HG03521 (cell line): ENCODE data around the gene MBD3.
"Not testable (repeated sequence)": the region's sequence is repeated elsewhere in the genome, so short reads cannot be mapped to it uniquely, and the experiment has no call there.

Source experiments
- ATAC-seq: cut with Tn5 transposase; IDR thresholded peaks from one replicate; pipeline ENCODE4 v1.9.1; 2021; ENCODE audit warnings: mild to moderate bottlenecking, moderate library complexity; ENCODE audit not compliant: unreplicated experiment

MBD3 gene

GRCh38 chr19:1549332-1549945, 43.2 kb downstream of the MBD3 start:
- ATAC-seq, result no peak

DNA sequence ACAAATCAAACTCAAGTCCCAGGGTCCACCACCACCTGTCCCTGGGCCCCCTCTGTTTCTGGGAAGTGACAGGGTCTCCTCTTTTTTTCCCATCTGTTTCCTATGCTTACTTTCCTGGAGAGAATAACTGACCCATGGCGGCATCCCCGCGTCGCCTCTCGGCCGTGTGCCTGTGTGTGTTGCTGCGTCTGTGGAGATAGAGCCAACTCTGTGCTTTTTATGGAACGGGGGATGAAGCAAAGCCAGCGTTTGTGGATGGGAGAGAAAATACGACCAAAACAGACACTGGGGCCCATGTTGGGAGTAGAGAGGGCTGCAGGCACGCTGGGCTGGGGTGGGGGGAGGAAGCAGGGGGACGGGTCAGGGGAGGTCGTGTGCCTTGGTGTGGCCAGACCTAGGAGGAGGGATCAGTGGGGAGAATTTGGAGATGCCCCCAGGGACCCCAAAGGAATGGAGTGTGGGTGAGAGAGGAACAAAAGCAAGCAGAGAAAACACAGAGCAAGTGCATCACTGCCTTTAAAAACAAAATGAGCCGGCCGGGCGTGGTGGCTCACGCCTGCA, 52.2 kb downstream of the MBD3 start:
- no peak for ATAC-seq

DNA sequence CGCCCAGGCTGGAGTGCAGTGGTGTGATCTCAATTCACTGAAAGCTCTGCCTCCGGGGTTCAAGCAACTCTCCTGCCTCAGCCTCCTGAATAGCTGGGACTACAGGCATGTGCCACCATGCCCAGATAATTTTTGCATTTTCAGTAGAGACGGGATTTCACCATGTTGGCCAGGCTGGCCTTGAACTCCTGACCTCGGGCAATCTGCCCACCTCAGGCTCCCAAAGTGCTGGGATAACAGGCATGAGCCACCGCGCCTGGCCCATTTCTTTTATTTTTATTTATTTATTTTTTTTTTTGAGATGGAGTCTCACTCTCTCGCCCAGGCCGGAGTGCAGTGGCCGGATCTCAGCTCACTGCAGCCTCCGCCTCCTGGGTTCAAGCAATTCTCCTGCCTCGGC, 52.9 kb downstream of the MBD3 start:
- ATAC-seq, result not testable (repeated sequence)

GRCh38 chr19:1538978-1539377, 53.7 kb downstream of the MBD3 start:
- ATAC-seq, result no peak

DNA sequence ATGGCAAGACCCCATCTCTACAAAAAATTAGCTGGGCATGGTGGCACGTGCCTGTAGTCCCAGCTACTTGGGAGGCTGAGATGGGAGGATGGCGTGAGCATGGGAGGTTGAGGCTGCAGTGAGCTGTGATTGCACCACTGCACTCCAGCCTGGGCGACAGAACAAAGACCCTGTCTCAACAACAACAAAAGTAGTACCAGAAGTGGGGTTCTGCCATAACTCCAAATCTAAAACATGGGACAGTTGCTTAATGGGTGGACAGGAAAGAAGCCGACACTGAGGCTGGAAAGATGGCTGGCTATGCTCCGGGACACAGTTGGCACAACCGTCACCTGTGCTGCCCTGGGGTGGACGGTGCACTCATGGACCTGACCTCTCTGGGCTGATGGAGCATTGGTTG, 57.0 kb downstream of the MBD3 start:
- ATAC-seq, result not testable (repeated sequence)

DNA sequence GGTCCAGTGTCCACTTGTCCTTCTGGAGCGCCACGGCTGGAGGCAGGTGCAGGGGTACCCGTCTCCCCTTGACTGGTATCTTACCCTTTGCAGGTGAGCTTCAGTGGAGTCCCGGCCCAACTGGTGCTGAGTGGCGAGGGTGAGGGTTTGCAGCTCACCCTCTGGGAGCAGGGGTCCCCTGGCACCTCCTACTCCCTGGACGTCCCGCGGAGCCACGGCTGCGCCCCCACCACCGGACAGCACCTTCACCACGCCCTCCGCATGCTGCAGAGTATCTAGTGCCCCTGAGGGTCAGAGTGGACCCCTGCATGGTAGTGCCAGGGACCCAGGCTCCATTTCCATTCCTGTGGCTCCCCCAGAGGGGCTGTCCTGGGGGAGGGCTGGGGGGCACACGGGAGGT, 57.7 kb downstream of the MBD3 start:
- no peak for ATAC-seq

- ATAC-seq, result no peak
Observed at GRCh38 chr19:1533510-1534150, 59.0 kb downstream of the MBD3 start.

- no peak for ATAC-seq
Observed at GRCh38 chr19:1532003-1532402, 60.7 kb downstream of the MBD3 start.

GRCh38 chr19:1531587-1531986, 61.1 kb downstream of the MBD3 start:
- no peak for ATAC-seq

DNA sequence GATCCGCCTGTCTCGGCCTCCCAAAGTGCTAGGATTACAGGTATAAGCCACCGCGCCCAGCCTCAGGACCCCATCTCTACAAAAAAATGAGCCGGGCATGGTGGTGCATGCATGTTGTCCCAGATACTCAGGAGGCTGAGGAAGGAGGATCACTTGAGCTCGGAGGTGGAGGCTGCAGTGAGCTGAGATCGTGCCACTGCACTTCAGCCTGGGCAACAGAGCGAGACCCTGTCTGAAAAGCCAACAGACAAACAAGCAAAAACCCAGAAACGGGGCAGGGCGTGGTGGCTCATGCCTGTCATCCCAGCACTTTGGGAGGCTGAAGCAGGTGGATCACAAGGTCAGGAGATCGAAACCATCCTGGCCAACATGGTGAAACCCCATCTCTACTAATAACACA, 61.8 kb downstream of the MBD3 start:
- ATAC-seq, result not testable (repeated sequence)

- ATAC-seq, result no peak
Observed at GRCh38 chr19:1529430-1529816, 63.2 kb downstream of the MBD3 start.

DNA sequence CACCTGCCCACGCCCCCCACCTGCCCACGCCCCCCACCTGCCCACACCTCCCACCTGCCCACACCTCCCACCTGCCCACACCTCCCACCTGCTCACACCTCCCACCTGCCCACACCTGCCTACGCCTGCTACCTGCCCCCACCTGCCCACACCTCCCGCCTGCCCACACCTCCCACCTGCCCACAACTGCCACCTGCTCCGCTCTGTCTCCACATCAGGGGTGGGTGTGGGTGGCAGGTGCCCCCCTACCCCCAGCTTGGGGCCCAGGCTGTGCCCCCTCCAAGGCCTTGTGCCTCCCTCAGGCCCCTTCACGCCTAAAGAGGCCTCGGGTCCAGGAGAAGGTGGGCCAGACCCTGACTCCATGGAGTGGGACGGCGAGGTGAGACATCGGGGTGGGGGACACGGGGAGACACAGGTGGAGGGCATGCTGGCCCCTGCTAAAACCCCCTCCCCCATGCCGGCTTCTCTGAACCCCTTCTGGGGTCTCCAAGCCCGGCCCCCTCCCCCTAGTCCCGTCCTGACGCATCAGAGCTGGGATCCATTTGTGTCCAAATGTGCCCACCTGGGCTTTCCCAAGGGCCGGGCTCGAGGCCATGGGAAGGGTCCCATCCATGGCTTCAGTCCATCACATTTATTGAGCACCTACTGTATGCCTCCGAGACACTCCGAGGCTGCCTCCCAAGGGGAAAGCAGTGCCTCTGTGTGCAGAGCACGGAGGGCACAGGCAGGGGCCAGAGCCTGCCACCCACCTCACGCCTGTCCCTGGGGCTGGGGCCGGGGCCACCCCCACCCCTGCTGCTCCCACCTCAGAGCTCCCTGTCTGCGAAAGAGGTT, 63.9 kb downstream of the MBD3 start:
- ATAC-seq, result no peak

- ATAC-seq, result no peak
Observed at GRCh38 chr19:1527650-1528309, 64.9 kb downstream of the MBD3 start.

- ATAC-seq, result no peak
Observed at GRCh38 chr19:1526979-1527649, 65.6 kb downstream of the MBD3 start.

DNA sequence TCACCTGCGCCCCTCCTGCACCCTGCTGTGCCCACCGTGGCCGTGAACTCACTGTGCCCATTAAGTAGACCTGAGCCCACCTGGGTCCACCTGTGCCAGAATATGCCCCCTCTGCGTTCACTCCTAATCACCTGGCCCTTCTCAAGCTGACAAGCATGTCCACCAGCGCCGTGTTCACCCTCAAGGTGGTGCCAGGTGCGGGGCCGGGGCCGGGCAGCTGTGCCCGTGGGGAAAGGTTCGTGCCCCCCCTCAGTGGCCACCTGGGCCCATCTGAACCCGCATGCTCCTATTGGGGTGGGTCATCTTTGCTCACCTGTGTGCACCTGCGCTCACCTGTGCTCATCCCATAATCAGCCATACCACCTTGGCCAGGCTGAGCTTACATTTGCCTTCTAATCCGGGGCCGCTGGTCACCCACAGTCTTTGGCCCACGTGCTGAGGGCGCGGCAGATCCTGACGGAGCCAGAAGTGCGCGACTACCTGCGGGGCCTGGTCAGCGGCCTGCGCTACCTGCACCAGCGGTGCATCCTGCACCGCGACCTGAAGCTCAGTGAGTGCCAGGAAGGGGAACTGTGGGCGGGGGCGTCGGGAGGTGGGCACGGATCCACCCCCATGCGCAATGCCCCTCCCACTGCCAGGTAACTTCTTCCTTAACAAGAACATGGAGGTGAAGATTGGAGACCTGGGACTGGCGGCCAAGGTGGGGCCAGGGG, 66.4 kb downstream of the MBD3 start:
- no peak for ATAC-seq

DNA sequence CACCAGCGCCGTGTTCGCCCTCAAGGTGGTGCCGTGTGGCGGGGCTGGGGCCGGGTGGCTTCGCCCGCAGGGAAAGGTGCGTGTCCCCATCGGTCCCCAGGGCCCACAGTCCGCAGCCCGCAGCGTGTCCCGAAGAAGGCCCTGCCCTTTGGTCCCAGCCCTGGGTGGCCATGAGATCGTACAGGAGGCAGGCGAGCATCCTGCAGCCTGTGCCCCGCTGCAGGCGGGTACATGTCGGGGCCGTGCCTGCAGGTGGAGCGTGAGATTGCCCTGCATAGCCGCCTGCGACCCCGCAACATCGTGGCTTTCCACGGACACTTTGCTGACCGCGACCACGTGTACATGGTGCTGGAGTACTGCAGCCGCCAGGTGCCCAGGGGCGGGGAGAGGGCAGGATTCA, 67.3 kb downstream of the MBD3 start:
- ATAC-seq, result no peak

DNA sequence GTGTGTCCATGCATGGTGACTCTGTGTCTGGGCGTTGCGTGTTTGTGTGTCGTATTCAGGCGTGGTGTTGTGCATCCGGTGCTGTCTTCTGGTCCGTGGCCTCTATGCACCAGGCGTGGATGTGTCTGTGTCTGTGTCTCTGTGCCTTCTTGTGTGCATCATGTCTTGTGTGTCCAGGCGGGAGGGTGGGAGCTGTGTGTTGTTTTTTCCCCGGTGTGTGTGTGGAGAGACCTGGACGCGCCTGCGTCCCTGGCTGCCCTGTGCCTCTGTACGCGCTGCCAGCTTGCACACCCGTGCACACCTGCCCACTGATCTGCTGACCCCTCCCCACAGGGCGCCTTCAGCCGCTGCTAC, 67.7 kb downstream of the MBD3 start:
- ATAC-seq, result no peak

DNA sequence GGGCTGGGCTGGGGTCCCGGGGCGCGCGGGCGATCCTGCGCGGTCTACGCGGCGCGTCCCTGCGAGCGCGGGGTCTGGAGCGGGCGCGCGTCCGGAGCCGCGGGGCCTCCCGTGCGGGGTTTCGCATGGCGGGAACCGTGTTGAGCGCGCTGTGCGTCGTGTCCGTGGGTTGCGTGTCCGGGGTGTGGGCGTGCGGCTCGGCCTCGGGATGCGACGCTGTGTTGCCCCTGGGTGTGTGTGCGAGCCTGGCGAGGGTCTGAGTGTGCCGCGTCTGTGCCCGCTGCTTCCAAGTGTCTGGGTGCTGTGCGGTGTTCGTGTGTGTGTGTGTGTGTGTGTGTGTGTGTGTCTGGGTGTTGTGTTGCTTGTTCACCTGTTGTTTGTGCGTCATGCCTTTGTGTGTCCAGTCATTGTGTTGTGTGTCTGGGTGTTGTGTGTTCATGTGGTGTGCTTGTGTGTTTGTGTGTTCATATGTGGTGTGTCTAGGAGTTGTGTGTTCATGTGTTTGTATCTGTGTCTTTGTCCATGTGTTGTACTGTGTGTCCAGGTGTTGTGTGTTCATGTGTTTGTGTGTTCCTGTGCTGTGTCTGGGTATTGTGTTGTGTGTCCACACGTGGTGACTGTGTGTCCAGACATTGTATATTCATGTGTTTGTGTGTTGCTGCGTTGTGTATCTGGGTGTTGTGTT, 68.2 kb downstream of the MBD3 start:
- ATAC-seq, result no peak
